GM23338 (cell line): ENCODE data around the gene TTC12. TPM values are rescaled to one million over a fixed set of nuclear protein-coding genes. Genes with fewer than 3 reads are reported as not detected.

Source experiments
- ATAC-seq: fragments of 200-7000 bp; cut with Tn5 transposase; 3 replicates; pipeline ENCODE4 v1.9.1; 2020
- DNase-seq: peaks from one replicate; pipeline ENCODE4 v3.0.0-alpha.2; 2015; ENCODE audit warnings: low spot score
- H2AFZ ChIP-seq: fragments of 200-600 bp; sonication (generic); 2 replicates; pipeline ENCODE4 v1.8.0; 2016; ENCODE audit warnings: antibody characterized with exemption, mild to moderate bottlenecking, moderate library complexity
- H3F3A ChIP-seq: fragments of 200-600 bp; sonication (generic); replicated peaks from 2 replicates; pipeline ENCODE4 v1.8.0; 2017; ENCODE audit warnings: antibody characterized with exemption, mixed run types, low read depth
- H3K27ac ChIP-seq: fragments of 200-600 bp; sonication (generic); 2 replicates; pipeline ENCODE4 v1.6.1; 2016; ENCODE audit warnings: low read depth
- H3K27me3 ChIP-seq: fragments of 200-600 bp; sonication (generic); 2 replicates; pipeline ENCODE4 v1.8.0; 2016; ENCODE audit warnings: mild to moderate bottlenecking, mixed run types, moderate library complexity; ENCODE audit not compliant: insufficient read depth
- H3K36me3 ChIP-seq: fragments of 200-600 bp; sonication (generic); 2 replicates; pipeline ENCODE4 v1.8.0; 2016; ENCODE audit warnings: mild to moderate bottlenecking; ENCODE audit not compliant: insufficient read depth
- H3K4me1 ChIP-seq: fragments of 200-600 bp; sonication (generic); 2 replicates; pipeline ENCODE4 v1.8.0; 2016; ENCODE audit warnings: mild to moderate bottlenecking, moderate library complexity; ENCODE audit not compliant: insufficient read depth
- H3K4me2 ChIP-seq: fragments of 200-600 bp; sonication (generic); 2 replicates; pipeline ENCODE4 v1.7.1; 2017; ENCODE audit warnings: mixed run types
- H3K4me3 ChIP-seq: fragments of 200-600 bp; sonication (generic); 2 replicates; pipeline ENCODE4 v1.6.1; 2016; ENCODE audit warnings: mixed run types
- H3K79me2 ChIP-seq: fragments of 200-600 bp; sonication (generic); replicated peaks from 2 replicates; pipeline ENCODE4 v1.8.0; 2017; ENCODE audit warnings: mild to moderate bottlenecking; ENCODE audit not compliant: insufficient read depth
- H3K9me2 ChIP-seq: fragments of 200-600 bp; sonication (generic); 2 replicates; pipeline ENCODE4 v1.8.0; 2017; ENCODE audit not compliant: insufficient read depth
- H4K20me1 ChIP-seq: fragments of 200-600 bp; sonication (generic); replicated peaks from 2 replicates; pipeline ENCODE4 v1.8.0; 2017; ENCODE audit warnings: mild to moderate bottlenecking; ENCODE audit not compliant: insufficient read depth
- H3K27ac Mint-ChIP-seq: 2 replicates; pipeline ENCODE4 v1.8.0; 2020; ENCODE audit warnings: inconsistent platforms, mild to moderate bottlenecking, moderate library complexity, mixed read lengths
- H3K27me3 Mint-ChIP-seq: 3 replicates; pipeline ENCODE4 v1.8.0; 2022; ENCODE audit warnings: low read depth, mild to moderate bottlenecking, moderate library complexity, mixed read lengths, inconsistent platforms; ENCODE audit not compliant: insufficient read depth, poor library complexity
- H3K36me3 Mint-ChIP-seq: 3 replicates; pipeline ENCODE4 v1.8.0; 2021; ENCODE audit warnings: low read depth, mild to moderate bottlenecking, inconsistent platforms, moderate library complexity, mixed read lengths
- H3K4me1 Mint-ChIP-seq: 3 replicates; pipeline ENCODE4 v1.8.0; 2020; ENCODE audit warnings: mild to moderate bottlenecking, inconsistent platforms, mixed read lengths
- H3K4me3 Mint-ChIP-seq: 3 replicates; pipeline ENCODE4 v1.8.0; 2021; ENCODE audit warnings: moderate library complexity, mild to moderate bottlenecking, inconsistent platforms, mixed read lengths
- H3K9me3 Mint-ChIP-seq: 3 replicates; pipeline ENCODE4 v1.8.0; 2020; ENCODE audit warnings: moderate library complexity, mild to moderate bottlenecking, inconsistent platforms, mixed read lengths
- CREB1 ChIP-seq: fragments of 250-450 bp; sonication (Bioruptor Pico); IDR thresholded peaks from 2 replicates; pipeline ENCODE4 v1.5.0; 2020; ENCODE audit warnings: low read depth, mild to moderate bottlenecking, moderate library complexity
- CTCF ChIP-seq, 2 experiments: fragments of 200-600 bp in 1 of 2; sonication (generic) in 1 of 2; conservative IDR thresholded peaks; 2 replicates each; pipeline versions ENCODE4 v1.5.1 to v1.6.1; 2016 to 2017; ENCODE audit warnings: antibody characterized with exemption in 2 of 2, low read depth in 2 of 2, mild to moderate bottlenecking in 2 of 2, moderate library complexity in 1 of 2
- ETS1 ChIP-seq: IDR thresholded peaks from 2 replicates; pipeline ENCODE4 v1.6.1; 2016; ENCODE audit warnings: antibody characterized with exemption
- EZH2 ChIP-seq: fragments of 200-600 bp; sonication (generic); IDR thresholded peaks from one replicate; pipeline ENCODE4 v1.8.0; 2017; ENCODE audit warnings: antibody characterized with exemption, mild to moderate bottlenecking, low read depth; ENCODE audit not compliant: unreplicated experiment
- EZH2phosphoT487 ChIP-seq: fragments of 200-600 bp; sonication (generic); IDR thresholded peaks from one replicate; pipeline ENCODE4 v1.8.1; 2018; ENCODE audit warnings: antibody characterized with exemption; ENCODE audit not compliant: unreplicated experiment
- JUNB ChIP-seq: IDR thresholded peaks from one replicate; pipeline ENCODE4 v1.6.1; 2016; ENCODE audit warnings: antibody characterized with exemption; ENCODE audit not compliant: unreplicated experiment
- NANOG ChIP-seq: IDR thresholded peaks from 2 replicates; pipeline ENCODE4 v1.6.1; 2016; ENCODE audit warnings: antibody characterized with exemption, borderline replicate concordance
- POLR2AphosphoS5 ChIP-seq: IDR thresholded peaks from 2 replicates; pipeline ENCODE4 v1.6.1; 2016; ENCODE audit warnings: antibody characterized with exemption, low read depth
- REST ChIP-seq: IDR thresholded peaks from one replicate; pipeline ENCODE4 v1.6.1; 2018; ENCODE audit warnings: antibody characterized with exemption; ENCODE audit not compliant: unreplicated experiment
- STAT1 ChIP-seq: IDR thresholded peaks from one replicate; pipeline ENCODE4 v1.6.1; 2016; ENCODE audit warnings: antibody characterized with exemption; ENCODE audit not compliant: unreplicated experiment
- ZNF114 ChIP-seq: fragments of 250-450 bp; sonication (Bioruptor Pico); IDR thresholded peaks from 2 replicates; pipeline ENCODE4 v1.5.0; 2020; ENCODE audit warnings: mild to moderate bottlenecking, moderate library complexity
- ZNF331 ChIP-seq: fragments of 250-450 bp; sonication (Bioruptor Pico); IDR thresholded peaks from 2 replicates; pipeline ENCODE4 v1.5.0; 2020; ENCODE audit warnings: low read depth, mild to moderate bottlenecking, moderate library complexity
- ZNF462 ChIP-seq: fragments of 250-450 bp; sonication (Bioruptor Pico); IDR thresholded peaks from 2 replicates; pipeline ENCODE4 v1.5.0; 2020; ENCODE audit warnings: mild to moderate bottlenecking, moderate library complexity
- polyA plus RNA-seq: library from polyadenylated mRNA; unstranded; fragments of >200 nt; fragmentation: Nextera tagmentation; extraction: Ambion mirVana; gene quantifications from 2 replicates; pipeline ENCODE4 v1.2.1, GENCODE V29; 2016
- total RNA-seq: library from RNA; depleted of rRNA; stranded (reverse); fragments of >200 nt; shearing (Covaris generic); gene quantifications from 2 replicates; pipeline ENCODE4 v1.2.3, GENCODE V29; 2014

TTC12 gene
- total and polyA plus RNA-seq, 2 experiments from 2014 or later, result 3.4 to 12.5 TPM

- TF ChIP-seq POLR2AphosphoS5, result no peak
- TF ChIP-seq NANOG, result no peak
- TF ChIP-seq ETS1, result no peak
- TF ChIP-seq CTCF (conservative IDR thresholded peaks at IDR 0.05; ENCODE audit: low read depth in 2 of 2), result no peak
- no peak for TF ChIP-seq ZNF331
- TF ChIP-seq ZNF462 (CRISPR knock-in tag), result no peak
- no peak for TF ChIP-seq REST
- no peak for TF ChIP-seq STAT1
- no peak for TF ChIP-seq EZH2
- TF ChIP-seq EZH2phosphoT487, result no peak
- no peak for TF ChIP-seq ZNF114
- TF ChIP-seq JUNB, result no peak
- TF ChIP-seq CREB1 (CRISPR knock-in tag), result no peak
- Mint-ChIP-seq H3K4me1 (peaks cover 10% of the 10 kb centered on the region), H3K27ac (no peak overlapping the region), H3K36me3 (peaks cover 15% of the 10 kb centered on the region; the same call in 2 of the 3 replicates), H3K9me3 (no peaks in the 10 kb centered on the region; the same call in 2 of the 3 replicates), H3K4me3 (no peak overlapping the region), H3K27me3 (no peaks in the 10 kb centered on the region)
- DNase-seq (no peak), ATAC-seq (no peak)
- no peaks in the 10 kb centered on the region for H3K79me2 ChIP-seq
- no peaks in the 10 kb centered on the region for H3K36me3 ChIP-seq
- H3K9me2 ChIP-seq, result no peaks in the 10 kb centered on the region
- H3K4me1 ChIP-seq, result peaks cover 11% of the 10 kb centered on the region; the same call in 1 of the 2 replicates
- H3F3A ChIP-seq, result no peaks in the 10 kb centered on the region
- H3K4me3 ChIP-seq, result no peak overlapping the region
- H3K27me3 ChIP-seq, result no peaks in the 10 kb centered on the region
- no peak overlapping the region for H3K27ac ChIP-seq
- H4K20me1 ChIP-seq, result no peaks in the 10 kb centered on the region
- H2AFZ ChIP-seq, result no peak overlapping the region
- no peak overlapping the region for H3K4me2 ChIP-seq
Observed at GRCh38 chr11:113319085-113319484, 4.7 kb downstream of the TTC12 start.
